DMS53 treated with DMSO at 0.1 percent for 48 hours (cell line): ENCODE measurements around the gene DENND1B.
"Not testable (repeated sequence)": the region's sequence is repeated elsewhere in the genome, so short reads cannot be mapped to it uniquely, and the experiment has no call there.

Source experiments
- DNase-seq: peaks from one replicate; lab custom pipeline; 2025; ENCODE audit not compliant: unreplicated experiment; lab: John Stamatoyannopoulos, UW

The DENND1B gene

DNA sequence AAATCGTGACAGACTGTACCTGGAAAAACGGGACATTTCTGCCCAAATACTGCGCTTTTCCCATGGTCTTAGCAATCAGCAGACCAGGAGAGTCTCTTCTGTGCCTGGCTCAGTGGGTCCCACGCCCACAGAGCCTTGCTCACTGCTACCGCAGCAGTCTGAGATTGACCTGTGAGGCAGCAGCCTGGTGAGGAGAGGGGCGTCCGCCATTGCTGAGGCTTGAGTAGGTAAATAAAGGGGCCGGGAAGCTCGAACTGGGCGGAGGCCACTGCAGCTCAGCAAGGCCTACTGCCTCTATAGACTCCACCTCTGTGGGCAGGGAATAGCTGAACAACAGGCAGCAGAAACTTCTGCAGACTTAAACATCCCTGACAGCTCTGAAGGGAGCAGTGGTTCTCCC is 203.1 kb downstream of the DENND1B start:
- no peak for DNase-seq

DNA sequence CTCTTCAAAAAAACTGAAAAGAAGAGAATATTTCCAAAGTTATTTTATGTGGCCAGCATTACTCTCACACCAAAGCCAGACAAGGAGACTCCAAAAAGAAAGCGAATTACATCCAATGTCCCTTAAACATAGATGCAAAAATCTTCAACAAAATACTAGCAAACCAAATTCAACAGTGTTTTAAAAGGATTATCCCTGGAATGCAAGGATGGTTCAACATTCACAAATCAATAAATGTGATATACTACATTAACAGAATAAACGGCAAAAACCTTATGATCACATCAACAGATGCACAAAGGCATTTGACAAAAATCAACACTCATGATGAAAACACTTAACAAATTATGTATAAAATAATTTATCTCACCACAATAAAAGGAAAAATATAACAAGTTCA is 207.8 kb downstream of the DENND1B start:
- no peak for DNase-seq

DNA sequence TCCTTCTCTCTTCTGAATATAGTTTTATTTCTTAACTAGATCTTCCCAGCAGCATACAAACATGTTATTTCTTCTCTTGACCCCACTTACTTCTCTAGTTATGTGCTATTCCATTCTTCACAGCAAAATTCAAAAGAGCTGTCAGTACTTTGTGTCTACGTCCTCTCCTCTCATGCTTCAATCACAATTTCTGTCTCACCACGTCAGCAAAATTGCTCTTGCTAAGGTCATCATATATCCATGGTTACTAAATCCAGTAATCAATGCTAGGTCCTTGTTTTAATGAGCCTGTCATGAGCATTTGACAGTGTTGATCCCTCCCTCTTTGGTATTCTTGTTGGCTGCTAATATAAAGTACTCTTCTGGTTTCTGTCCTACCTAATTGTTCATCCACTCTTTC is 214.2 kb downstream of the DENND1B start:
- DNase-seq = no peak

DNA sequence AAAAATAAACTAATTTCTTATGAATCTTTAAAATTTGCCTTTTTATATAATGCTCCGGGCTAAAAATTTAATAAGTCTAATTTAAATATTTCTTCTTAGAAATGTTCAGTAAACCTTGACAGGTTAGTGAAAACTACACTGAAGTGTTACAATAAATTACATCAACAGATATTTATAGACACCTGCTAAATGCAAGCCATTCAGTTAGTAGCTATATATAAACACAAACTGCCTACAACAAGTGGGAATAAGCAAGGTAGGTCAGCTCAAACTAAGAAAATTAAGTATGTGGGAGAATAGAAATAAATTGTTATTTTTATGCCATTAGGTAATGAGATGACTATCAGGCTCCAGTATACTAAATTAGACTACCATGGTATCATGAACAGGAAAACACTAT is 215.6 kb downstream of the DENND1B start:
- DNase-seq = no peak

DNA sequence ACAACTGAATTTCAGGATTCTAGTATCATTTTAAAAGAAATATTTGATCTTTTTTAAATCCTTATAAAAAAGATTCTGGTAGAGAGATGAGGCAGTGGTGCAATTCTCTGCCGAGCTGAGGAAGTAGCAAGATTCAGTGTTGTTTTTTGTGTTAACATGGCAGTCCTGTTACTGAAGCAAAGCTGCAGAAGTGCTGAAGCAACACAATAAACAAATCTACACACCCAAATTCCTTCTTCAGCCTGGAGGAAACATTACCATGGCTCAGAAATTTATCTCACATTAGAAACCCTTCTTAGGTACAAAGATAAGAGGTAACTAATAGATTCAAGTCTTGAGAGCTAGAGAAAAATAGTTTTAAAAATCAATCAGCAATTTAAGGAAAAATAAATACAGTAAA is 216.0 kb downstream of the DENND1B start:
- DNase-seq = no peak

DNA sequence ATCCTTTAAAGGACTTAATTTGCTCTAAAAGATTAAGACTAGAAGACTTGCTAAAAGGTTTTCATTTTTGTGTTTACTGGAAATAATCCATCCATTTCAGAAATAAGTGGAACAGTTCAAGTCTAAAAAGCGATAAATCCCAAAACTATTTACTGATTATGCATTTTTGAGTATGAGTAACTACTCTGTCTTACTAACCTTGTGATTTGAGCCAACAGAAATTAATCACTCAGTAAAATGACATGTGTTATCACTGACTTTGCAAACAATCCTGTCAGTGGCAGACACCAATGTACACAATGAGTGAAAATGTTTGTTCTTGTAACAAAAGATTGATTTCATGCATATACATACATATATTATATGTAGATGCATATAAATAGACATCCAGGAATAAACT is 218.0 kb downstream of the DENND1B start:
- peak; percentile 58 for DNase-seq

DNA sequence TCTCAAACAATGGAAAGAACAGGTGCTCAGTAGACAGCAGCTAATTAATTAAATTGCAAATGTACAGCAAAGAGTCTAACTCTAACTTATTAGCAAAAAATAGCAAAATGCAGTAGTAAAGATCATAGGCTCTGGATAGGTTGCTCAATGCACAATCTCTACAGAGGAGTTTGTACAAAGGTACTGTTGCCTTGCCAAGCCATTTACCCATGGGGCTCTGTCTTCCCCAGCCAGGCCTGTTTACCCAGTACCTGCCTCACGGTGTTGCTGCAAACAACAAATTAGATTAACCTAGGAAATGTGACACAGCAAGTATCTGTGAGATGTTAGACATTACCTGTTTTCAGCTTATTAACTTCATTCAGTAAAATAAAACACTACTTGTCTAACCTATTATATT is 222.0 kb downstream of the DENND1B start:
- no peak for DNase-seq

DNA sequence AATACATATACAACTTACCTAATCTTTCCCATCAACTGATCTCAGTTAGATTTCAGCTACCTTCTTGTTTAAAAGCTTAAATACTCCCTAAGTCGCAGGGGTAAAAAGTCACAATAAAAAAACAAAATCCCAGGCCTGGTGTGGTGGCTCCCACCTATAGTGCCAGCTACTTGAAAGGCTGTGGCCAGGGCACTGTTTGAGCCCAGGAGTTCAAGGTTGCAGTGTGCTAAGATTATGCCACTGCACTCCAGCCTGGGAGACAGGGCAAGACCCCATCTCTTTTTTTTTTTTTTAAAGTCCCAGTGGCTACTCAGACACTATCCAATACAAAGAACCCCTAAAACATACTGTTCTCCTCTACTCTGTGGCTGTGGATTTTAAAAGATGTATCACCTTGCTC is 228.3 kb downstream of the DENND1B start:
- DNase-seq = no peak

DNA sequence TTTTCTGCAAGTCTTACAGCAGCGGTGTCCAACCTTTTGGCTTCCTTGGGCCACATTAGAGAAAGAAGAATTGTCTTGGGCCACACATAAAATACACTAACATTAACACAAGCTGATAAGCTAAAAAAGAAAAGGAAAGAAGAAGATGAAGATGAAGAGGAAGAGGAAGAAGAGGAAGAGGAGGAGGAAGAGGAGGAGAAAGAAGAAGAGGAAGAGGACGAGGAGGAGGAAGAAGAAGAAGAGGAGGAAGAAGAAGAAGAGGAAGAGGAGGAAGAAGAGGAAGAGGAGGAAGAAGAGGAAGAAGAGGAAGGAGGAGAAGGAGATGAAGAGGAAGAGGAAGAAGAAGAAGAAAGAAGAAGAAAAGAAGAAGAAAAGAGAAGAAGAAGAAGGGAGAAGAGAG is 230.7 kb downstream of the DENND1B start:
- no peak for DNase-seq

DNA sequence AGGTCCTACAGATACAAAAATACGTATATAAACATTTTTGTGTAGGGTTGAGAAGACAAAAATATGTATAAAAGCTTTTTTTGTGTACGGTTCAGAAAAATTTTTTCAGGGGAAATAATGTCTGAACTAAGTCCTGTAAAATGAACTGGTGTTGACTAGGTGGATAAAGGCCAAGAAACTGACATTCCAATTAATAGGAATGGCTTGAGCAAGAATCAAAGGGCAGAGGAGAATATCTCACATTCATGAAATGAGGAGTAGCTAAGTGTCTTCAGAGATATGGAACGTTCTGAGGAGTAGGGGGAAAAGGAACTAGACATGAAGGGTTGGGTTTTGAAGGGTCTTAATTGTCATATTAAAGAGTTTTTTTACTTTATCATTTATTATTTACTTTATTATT is 231.2 kb downstream of the DENND1B start:
- DNase-seq = no peak

DNA sequence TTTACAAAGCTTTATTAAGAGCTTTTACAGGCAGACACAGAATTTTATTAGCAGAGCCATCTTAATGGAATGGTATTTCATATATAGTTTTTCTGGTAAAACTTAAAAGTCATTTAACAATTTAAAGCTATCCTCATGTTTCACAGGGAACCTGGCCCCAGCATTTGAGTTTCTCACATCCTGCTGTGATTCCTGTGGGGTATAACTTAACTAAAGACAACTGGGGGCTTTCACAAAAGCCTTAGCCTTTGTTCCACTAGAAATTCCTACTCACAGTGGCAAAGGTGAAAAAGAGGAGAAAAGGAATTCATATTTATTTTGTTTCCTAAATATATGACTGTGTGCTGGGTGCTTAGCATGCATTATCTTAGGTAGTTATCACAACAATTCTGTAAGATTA is 233.9 kb downstream of the DENND1B start:
- no peak for DNase-seq

DNA sequence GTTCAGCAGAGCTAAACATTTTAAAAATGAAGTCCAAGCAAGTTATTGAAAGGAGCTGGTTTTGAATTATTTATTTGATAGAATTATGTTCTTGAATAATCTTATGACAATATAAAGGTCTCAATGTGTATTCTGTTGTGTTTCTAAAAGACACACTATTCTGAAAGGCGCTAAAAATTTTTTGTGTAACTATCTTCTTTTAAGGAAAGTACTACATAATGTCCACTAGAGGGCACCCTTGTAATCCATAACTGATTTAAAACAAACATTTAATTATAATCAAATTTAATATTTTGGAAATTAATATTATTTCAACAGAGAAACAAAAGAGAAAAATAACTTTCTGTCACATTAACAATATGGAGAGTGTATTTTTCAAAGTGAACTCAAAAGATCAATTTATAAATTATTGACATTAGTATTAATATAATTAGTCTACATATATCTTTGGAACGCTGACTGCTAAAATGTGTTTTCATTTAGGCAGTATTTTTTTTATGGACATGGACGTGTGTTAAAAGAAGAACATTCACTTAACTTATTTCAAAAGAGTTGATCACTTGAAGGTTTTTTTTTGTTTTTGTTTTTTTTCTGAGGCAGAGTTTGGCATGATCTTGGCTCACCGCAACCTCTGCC is 248.4 kb downstream of the DENND1B start:
- peak; percentile 31 for DNase-seq

DNA sequence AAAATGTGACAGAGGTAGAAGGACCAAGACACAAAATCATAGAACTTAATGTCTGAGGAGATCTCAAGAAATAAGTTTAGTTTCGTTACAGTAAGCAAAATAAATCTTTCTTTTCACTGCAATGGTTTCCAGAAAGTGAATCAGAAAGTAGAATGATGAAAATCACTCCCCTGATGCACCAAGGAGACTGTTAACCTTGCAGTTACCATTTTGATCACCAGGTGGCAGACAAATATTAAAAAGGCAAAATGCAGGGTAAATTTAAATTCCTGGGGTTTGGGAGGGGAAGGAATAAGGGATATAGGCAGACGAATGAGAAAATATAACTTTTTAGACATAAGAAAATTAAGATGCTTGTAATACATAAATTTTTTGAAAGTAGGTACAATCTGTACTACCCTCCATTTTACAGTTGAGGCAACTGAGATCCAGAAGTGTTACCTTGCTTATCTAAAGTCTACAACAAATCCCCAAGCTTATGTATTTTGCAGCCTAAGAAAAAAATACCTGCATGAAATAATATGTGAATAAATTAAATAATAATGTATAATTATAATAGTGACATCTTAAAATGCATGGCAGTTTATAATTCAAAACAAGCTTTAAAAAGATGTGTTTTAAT is 254.1 kb downstream of the DENND1B start:
- peak; percentile 9 for DNase-seq

DNA sequence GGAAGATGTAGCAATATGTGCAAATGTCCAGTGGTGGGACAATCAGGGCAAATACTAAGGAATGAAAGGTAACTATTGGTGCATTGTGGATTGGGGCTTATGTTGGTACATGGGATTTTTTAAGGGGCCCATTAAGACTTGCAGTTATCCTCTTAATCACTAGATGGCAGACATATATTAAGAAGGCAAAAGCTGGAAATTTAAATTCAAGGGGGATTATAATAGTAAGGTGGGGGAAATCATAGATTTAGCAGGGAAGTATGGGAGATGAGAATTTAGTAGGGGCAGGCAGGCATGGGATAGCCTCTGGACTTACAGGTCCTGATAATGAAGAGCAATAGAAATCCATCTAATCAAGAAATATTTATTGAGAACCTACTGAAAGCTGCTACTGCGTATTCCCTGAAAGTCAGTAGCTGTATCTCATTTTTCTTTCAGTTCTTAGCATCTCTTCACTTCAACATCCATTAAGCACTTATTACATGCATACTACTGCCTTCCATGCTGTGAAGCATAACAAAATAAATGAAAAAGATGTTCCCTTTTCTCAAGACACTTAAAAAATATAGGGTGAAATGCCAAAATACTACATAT is 255.4 kb downstream of the DENND1B start:
- DNase-seq = no peak

DNA sequence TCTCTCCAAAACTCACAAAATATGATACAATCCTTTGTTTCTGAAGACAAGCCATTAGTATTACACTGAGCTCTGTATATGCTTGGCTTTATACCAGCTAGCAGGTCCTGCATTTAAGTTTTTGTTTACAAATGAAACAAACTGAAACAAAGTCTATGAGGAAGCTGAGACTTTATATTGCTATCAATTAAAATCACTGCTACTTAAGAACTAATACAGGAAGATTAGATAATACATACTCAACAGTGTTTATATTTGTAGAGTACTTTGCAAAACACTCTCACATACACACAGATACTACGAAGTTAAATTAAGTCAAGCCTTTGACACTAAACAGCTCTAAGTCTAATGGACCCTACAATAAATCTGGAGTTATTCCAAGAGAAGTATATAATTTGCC is 259.9 kb downstream of the DENND1B start:
- DNase-seq = no peak

DNA sequence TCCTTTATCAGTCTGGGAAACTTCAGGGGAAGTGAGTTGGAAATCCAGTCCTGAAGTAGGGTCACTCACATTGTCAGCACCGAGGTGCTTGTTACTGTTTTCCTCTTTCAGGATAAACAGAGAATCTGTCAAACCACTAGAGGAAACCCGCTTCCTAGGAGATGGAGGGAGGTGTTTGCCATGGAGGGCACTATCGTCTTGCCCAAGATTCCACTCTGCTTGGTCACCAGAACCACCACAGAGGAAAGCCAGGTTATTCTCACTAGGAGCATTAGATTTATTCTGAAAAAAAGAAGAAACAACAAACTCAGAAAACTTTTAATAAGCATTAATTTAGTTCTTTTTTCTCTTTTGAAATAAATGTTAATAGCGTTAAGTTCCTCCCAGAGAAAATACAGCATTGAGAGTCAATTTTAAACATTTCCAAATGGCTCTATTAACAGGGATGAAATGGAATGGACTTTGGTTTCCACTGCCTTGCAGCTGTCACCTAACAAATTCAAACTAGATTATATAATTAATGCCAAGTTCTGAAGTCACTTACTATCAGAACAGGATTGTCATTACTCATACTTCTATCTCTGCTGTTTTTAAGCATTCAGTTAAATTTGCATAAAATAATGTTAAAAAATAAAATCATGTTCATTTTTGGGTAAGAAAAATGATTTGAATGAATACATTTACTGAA is 264.4 kb downstream of the DENND1B start:
- no peak for DNase-seq

DNA sequence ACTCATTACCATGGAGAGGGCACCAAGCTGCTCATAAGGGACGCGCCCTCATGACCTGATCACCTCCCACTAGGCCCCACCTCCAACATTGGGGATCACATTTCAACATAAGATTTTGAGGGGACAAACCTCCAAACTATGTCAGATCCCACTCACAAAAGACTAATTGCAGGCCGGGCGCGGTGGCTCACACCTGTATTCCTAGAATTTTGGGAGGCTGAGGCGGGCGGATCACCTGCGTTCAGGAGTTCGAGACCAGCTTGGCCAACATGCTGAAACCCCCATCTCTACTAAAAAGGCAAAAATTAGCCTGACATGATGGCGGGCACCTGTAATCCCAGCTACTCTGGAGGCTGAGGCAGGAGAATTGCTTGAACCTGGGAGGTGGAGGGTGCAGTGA is 278.6 kb downstream of the DENND1B start:
- DNase-seq = no peak

DNA sequence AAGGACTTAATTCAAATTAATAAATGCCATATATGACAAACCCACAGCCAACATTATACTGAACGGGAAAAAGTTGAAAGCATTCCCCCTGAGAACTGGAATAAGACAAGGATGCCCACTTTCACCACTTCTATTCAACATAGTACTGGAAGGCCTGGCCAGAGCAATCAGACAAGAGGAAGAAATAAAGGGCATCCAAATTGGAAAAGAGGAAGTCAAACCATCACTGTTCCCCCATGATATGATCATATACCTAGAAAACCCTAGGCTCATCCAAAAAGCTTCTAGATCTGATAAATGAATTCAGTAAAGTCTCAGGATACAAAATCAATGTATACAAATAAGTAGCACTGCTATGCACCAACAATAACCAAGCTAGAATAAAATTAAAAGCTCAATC is 283.8 kb downstream of the DENND1B start:
- not testable (repeated sequence) for DNase-seq

DNA sequence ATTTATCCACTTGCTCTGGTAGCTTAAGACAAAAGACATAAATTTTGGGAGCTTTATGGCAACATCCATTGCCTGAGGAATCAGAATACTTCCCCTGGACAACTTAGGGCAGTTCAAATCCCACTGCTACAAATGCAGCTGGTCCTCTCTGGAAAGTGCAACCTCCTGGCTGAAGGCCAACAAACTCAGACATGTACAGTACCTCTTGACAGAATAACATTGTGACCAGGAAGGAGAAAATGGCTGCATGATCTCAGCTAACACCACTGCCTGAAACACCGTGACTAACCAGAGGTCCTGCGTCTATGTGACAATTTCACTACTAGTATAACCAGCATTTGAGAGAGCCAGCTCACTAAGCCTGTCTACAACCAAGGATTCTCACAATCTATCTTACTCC is 288.3 kb downstream of the DENND1B start:
- peak; percentile 58 for DNase-seq

DNA sequence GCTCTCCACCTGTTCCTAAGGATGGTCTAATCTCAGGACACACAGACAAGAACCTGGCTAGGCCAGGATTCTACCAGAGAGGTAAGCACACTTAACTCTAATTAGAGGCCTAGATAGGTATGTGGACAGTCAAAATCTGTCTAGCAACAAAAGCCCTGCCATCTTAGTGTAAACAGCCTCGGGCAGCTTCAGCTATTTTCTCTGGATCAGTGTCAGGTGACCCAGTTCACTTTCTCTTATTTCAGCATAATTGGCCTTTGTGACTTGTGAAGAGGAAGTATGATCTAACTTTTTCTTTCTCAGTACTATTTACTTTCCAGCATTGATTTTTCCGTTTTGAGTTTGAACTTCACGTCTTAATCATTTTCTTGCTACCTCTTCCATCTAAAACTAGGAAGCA is 289.5 kb downstream of the DENND1B start:
- DNase-seq = no peak

DNA sequence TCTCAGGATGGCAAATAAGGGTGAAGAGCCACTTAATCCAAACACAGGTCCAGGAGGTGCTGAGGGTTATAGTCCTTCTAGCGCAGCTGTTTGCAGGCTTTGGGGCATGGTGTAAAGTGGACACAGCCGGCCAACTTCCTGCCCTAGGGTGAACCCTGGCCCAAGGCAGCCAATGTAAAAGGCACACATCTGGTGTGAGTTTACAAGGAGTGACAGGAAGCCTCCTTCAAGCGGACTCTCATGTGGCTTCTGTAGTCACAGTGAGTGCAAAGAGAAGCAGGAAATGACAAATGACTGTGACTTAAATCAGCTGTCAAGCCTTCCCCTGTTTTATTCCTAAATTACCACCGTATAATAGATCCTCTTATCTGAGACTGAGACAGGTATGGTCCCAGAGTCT is 294.2 kb downstream of the DENND1B start:
- peak; percentile 78 for DNase-seq

DNA sequence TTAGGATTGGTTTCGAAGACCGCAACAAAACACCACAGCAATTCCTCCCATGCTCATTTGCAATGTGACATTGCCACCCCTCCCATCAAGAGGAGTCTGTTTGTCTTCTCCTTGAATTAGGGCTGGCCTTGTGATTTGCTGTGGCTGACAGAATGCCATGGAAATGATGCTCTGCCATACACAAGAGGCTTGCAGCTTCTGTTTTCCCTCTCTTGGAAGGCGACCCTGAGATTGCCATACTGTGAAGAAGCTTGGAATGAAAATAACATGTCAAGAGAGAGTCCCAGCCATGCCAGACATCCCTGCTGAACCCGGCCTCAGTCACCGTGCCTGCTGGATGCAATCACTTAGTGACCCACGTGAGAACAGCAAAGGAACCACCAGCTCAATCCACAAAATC is 294.8 kb downstream of the DENND1B start:
- no peak for DNase-seq
